Activated CD8-positive, alpha-beta memory T cell treated with anti-CD3 and anti-CD28 coated beads, Interleukin-2, amount 10 ng/mL, durations not matched to agents 7 days and 5 days (primary cell): Measurements from ENCODE around the gene OR12D1. TPM values are rescaled to one million over a fixed set of nuclear protein-coding genes. Genes with fewer than 3 reads are reported as not detected.
"Not testable (repeated sequence)": the region's sequence is repeated elsewhere in the genome, so short reads cannot be mapped to it uniquely, and the experiment has no call there.

ENCODE experiments used
- ATAC-seq: fragments of 150-1000 bp; cut with Tn5 transposase; one replicate; pipeline ENCODE4 v1.10.0; 2021; ENCODE audit warnings: moderate library complexity
- CTCF ChIA-PET: fragments of 350-600 bp; sonication (Branson Sonifier 250); formaldehyde crosslinking; loops from one replicate; lab custom pipeline; 2021; ENCODE audit warnings: antibody characterized with exemption; lab: Charles Lee
- DNase-seq: peaks from one replicate; pipeline ENCODE4 v3.0.0-alpha.2; 2020
- H3K27ac Mint-ChIP-seq: one replicate; pipeline ENCODE4 v1.8.0; 2021; ENCODE audit warnings: mild to moderate bottlenecking, mixed read lengths
- H3K27me3 Mint-ChIP-seq: one replicate; pipeline ENCODE4 v1.8.0; 2021; ENCODE audit warnings: mixed read lengths
- H3K36me3 Mint-ChIP-seq: one replicate; pipeline ENCODE4 v1.8.0; 2021; ENCODE audit warnings: mild to moderate bottlenecking, mixed read lengths
- H3K4me1 Mint-ChIP-seq: one replicate; pipeline ENCODE4 v1.8.0; 2021; ENCODE audit warnings: mixed read lengths
- H3K4me3 Mint-ChIP-seq: one replicate; pipeline ENCODE4 v1.8.0; 2021; ENCODE audit warnings: mild to moderate bottlenecking, moderate library complexity, mixed read lengths
- H3K9me3 Mint-ChIP-seq: one replicate; pipeline ENCODE4 v1.8.0; 2022; ENCODE audit warnings: low read depth, mixed read lengths
- total RNA-seq, 2 experiments: library from RNA; stranded (reverse); gene quantifications; one replicate each; pipeline ENCODE4 v1.2.3, GENCODE V29; 2021

The OR12D1 gene
- total RNA-seq, 2 experiments from 2014 or later, result not detected

DNA sequence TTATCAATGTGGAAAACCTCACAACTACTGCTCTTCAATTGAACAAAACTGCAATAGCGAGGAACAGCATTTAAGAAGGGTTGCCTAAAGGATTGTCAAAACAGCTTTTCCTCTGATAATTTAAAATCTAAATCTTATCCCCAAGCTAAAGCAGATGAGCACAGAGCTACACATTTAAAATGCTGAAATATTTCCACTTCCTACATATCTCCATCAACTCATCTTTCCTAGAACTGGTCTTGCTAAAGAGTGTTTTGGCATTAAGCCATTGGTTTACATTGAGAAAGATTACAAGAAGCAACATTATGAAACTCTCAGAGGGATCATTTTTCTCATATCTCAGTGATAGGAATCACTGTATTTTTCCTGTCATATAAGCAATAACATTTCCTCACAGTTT, 28.0 kb downstream of the OR12D1 start:
- ATAC-seq (no peak), DNase-seq (no peak)
- H3K4me1 Mint-ChIP-seq, result no peaks in the 10 kb centered on the region
- H3K9me3 Mint-ChIP-seq, result no peaks in the 10 kb centered on the region
- H3K36me3 Mint-ChIP-seq, result no peaks in the 10 kb centered on the region
- H3K27ac Mint-ChIP-seq, result no peak overlapping the region
- H3K4me3 Mint-ChIP-seq, result no peak overlapping the region
- peaks cover 39% of the 10 kb centered on the region for H3K27me3 Mint-ChIP-seq
- CTCF ChIA-PET, result no interaction called here

DNA sequence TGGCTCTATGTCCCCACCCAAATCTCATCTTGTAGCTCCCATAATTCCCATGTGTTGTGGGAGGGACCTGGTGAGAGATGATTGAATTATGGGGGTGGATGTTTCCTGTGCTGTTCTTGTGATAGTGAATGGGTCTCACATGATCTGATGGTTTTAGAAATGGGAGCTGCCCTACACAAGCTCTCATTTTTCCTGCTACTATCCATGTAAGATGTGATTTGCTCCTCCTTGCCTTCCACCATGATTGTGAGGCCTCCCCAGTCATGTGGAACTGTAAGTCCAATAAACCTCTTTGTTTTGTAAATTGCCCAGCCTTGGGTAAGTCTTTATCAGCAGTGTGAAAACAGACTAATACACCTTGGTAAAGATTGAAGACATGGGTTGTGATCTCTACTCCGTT, 29.3 kb downstream of the OR12D1 start:
- H3K27me3 Mint-ChIP-seq, result peaks cover 34% of the 10 kb centered on the region
- H3K36me3 Mint-ChIP-seq, DNase-seq, ATAC-seq, H3K9me3 Mint-ChIP-seq, H3K4me1 Mint-ChIP-seq, H3K4me3 Mint-ChIP-seq, H3K27ac Mint-ChIP-seq, CTCF ChIA-PET: not testable (repeated sequence)

DNA sequence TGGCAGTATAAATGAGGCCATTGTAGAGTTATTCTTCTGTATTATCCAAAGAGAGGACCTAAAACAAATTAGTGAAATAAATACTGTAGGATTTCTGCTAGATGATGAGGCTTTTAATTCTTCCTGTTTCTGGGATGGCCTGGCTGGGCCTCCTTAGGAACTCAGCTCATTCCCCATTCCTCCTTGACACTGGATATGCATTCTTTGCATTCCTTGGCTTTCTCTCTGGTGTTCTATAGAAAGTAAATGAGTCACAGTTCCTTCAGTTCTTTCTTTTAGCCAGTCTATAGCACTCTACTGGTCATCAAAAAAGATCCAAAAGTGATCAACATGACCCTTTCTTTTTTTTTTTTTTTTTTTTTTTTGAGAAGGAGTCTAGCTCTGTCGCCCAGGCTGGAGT, 32.9 kb downstream of the OR12D1 start:
- CTCF ChIA-PET, result no interaction called here
- Mint-ChIP-seq H3K27me3 (peaks cover 25% of the 10 kb centered on the region), H3K4me3 (no peak overlapping the region), H3K9me3 (no peaks in the 10 kb centered on the region), H3K27ac (no peak overlapping the region), H3K4me1 (no peaks in the 10 kb centered on the region), H3K36me3 (no peaks in the 10 kb centered on the region)
- DNase-seq (no peak), ATAC-seq (no peak)

DNA sequence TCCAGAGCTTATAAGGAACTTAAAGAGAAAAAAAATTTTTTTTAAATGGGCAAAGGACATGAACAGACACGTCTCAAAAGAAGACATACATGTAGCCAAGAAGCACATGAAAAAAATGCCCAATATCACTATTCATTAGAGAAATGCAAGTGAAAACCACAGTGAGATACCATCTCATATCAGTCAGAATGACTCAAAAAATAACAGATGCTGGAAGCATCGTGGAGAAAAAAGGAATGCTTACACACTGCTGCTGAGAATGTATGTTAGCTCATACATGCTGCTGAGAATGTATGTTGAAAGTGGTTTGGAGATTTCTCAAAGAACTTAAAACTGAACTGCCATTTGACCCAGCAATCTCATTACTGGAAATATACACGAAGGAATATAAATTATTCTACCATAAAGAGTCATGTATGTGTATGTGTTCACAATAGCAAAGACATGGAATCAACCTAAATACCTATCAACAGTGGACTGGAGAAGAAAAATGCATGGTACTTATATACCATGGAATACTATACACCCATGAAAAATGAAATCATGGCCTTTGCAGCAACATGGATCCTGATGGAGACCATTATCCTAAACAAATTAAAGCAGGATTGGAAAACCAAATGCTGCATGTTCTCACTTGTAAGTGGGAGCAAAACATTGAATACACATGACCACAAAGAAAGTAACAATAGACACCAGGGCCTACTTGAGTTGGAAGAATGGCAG, 36.9 kb downstream of the OR12D1 start:
- Mint-ChIP-seq H3K27me3 (peaks cover 15% of the 10 kb centered on the region), H3K4me1 (no peaks in the 10 kb centered on the region), H3K4me3 (no peak overlapping the region), H3K27ac (no peak overlapping the region), H3K36me3 (no peaks in the 10 kb centered on the region), H3K9me3 (no peaks in the 10 kb centered on the region)
- DNase-seq (no peak), ATAC-seq (no peak)
- CTCF ChIA-PET, result no interaction called here

DNA sequence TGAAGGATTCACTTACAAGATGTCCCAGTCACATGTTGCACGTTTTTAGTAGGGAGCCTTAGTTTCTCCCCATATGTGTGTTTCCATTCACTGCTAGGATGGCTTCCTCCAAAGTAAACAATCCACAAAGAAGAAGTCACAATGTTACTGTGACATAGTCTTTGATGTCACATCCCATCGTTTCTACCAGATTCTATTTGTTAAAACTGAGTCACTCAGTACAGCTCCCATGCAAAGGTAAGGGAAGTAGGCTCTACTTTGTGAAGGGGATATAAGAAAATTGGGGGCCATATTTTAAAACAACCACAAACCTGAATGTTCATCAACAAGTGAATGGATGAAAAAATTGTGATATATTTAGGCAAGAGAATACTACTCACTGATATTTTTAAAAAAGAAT, 42.2 kb downstream of the OR12D1 start, which contains the start of the genes OR11A1 and OR2H1:
TSS of gene OR11A1 (minus strand) at position 101 of the 400 bp plus-strand sequence. CDS start 29,430 bp downstream, outside the sequence.
TSS of gene OR2H1 (plus strand) at position 185 of the 400 bp plus-strand sequence. CDS start 4,615 bp downstream, outside the sequence.
- CTCF ChIA-PET, result no interaction called here
- ATAC-seq, result no peak
- H3K36me3 Mint-ChIP-seq, result no peaks in the 10 kb centered on the region

DNA sequence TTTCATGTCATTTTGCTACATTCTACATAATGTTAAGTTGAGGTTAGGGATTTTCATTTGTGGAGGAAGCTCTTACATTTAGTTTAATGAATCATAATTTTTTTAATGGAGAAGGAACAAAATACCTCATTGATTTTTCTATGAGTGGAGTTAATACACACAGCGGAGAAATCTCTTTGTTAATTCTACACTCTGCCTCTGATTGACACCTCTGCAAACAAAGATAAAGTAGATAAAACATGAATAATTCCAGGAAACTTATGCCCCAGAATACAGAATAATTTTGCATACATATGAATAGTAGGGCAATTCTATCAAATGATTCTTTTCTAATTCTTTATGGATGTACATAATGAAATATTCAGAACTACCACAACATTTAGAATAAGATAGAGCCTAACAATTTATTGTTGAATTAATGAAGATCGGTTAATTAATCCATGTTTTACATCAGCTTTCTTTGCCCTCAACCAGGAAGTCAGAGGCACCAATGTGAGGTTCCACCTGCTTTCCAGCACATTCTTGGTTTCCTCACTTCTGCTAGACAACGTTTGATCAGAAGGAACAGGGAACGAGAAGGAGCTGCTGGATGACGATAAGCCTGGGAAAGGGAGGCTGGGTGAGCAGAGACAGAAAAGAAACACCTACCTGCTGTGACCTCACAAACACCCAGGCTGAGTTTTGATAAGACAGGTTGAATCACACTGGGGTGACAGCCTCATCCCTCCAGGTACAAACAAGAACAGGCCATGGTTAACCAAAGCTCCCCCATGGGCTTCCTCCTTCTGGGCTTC, 46.5 kb downstream of the OR12D1 start:
- CTCF ChIA-PET, result no interaction called here
- no peak for ATAC-seq
- H3K27ac Mint-ChIP-seq, result no peak overlapping the region
- H3K4me1 Mint-ChIP-seq, result peaks cover 2% of the 10 kb centered on the region
- no peak for DNase-seq
- H3K9me3 Mint-ChIP-seq, result no peaks in the 10 kb centered on the region
- no peaks in the 10 kb centered on the region for H3K36me3 Mint-ChIP-seq
- no peak overlapping the region for H3K4me3 Mint-ChIP-seq
- peaks cover 36% of the 10 kb centered on the region for H3K27me3 Mint-ChIP-seq

More for the DNA sequence above, 42.2 kb downstream of the OR12D1 start, which contains the start of the genes OR11A1 and OR2H1:
- Mint-ChIP-seq H3K27ac (no peak within 1 kb of the TSS), H3K4me3 (no peak within 1 kb of the TSS), H3K9me3 (no peaks in the 10 kb centered on the region), H3K4me1 (peaks cover 2% of the 10 kb centered on the region), H3K27me3 (peaks cover 27% of the 10 kb centered on the region)
- DNase-seq, result no peak

DNA sequence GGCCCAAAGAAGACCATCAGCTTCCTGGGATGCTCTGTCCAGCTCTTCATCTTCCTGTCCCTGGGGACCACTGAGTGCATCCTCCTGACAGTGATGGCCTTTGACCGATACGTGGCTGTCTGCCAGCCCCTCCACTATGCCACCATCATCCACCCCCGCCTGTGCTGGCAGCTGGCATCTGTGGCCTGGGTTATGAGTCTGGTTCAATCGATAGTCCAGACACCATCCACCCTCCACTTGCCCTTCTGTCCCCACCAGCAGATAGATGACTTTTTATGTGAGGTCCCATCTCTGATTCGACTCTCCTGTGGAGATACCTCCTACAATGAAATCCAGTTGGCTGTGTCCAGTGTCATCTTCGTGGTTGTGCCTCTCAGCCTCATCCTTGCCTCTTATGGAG, 47.3 kb downstream of the OR12D1 start:
- Mint-ChIP-seq H3K27ac (no peak overlapping the region), H3K27me3 (peaks cover 36% of the 10 kb centered on the region), H3K4me1 (peaks cover 2% of the 10 kb centered on the region), H3K4me3 (no peak overlapping the region), H3K9me3 (no peaks in the 10 kb centered on the region), H3K36me3 (no peaks in the 10 kb centered on the region)
- DNase-seq (no peak), ATAC-seq (no peak)
- CTCF ChIA-PET, result no interaction called here

DNA sequence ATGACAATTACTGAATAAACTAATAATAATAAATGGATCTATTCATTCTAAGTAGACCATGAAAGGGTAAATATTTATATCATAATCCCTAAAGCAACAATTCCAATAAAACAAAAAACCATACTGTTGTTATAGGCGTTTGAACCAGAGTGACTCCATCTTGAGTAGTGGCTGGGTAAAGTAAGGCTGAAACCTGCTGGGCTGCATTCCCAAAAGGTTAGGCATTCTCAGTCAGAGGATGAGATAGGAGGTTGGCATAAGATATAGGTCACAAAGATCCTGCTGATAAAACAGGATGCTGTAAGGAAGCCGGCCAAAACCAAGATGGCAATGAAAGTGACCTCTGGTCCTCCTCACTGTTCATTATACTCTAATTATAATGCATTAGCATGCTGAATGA, 50.6 kb downstream of the OR12D1 start:
- Mint-ChIP-seq H3K4me3 (no peak overlapping the region), H3K27ac (no peak overlapping the region)
- ATAC-seq, result no peak

DNA sequence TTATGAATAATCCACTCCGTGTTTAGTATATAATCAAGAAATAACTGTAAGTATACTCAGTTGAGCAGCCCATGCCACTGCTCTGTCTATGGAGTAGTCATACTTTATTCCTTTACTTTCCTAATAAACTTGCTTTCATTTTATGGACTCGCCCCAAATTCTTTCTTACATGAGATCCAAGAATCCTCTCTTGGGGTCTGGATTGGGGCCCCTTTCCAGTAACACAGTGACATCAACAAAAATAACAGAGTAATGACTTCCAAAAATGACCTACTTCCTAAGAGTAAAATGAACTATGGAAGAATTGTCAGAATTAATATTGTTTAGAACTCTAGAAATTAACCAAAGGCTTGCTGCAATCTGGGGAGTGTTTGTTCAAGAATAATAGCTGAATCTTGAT, 51.1 kb downstream of the OR12D1 start:
- Mint-ChIP-seq H3K4me1 (peaks cover 2% of the 10 kb centered on the region), H3K27ac (no peak overlapping the region), H3K4me3 (no peak overlapping the region), H3K27me3 (peaks cover 34% of the 10 kb centered on the region), H3K36me3 (no peaks in the 10 kb centered on the region), H3K9me3 (no peaks in the 10 kb centered on the region)
- CTCF ChIA-PET, result no interaction called here
- ATAC-seq (no peak), DNase-seq (no peak)

More for the DNA sequence above, 50.6 kb downstream of the OR12D1 start:
- no peaks in the 10 kb centered on the region for H3K36me3 Mint-ChIP-seq
- H3K4me1 Mint-ChIP-seq, result peaks cover 2% of the 10 kb centered on the region
- no peaks in the 10 kb centered on the region for H3K9me3 Mint-ChIP-seq
- DNase-seq, result no peak
- CTCF ChIA-PET, result no interaction called here
- H3K27me3 Mint-ChIP-seq, result peaks cover 34% of the 10 kb centered on the region

DNA sequence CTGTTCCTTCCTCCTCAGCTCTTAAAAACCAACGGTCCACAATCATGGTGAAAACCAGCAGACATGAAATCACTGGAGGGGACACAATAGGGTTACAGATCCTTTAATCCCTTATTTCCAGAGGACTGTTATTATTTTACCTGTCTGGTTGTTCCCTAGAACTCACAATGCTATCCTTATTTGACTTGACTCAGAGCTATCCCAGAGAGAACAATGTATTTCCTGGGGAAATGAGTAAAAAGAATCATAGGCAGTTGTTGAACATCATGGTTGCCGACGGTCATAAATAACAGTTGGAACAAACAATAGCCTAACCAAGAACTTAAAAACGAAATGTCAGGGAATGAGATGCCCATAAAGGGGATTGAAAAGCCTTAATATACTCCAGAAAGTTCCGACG, 51.5 kb downstream of the OR12D1 start:
- Mint-ChIP-seq H3K4me1 (peaks cover 2% of the 10 kb centered on the region), H3K27me3 (peaks cover 36% of the 10 kb centered on the region), H3K4me3 (no peak overlapping the region), H3K36me3 (no peaks in the 10 kb centered on the region), H3K9me3 (no peaks in the 10 kb centered on the region), H3K27ac (no peak overlapping the region)
- no peak for DNase-seq
- CTCF ChIA-PET, result no interaction called here
- no peak for ATAC-seq

Other genes with a start within 250 kb of the OR12D1 start
- gene OR2J2, start 244.0 kb upstream of the OR12D1 start, total RNA-seq, result not detected
- not detected for gene OR14J1, start 113.2 kb upstream of the OR12D1 start, total RNA-seq
- gene OR5V1, start 46.1 kb upstream of the OR12D1 start, total RNA-seq, result not detected
- gene OR12D3, start 39.6 kb upstream of the OR12D1 start, total RNA-seq, result not detected
- gene OR12D2, start 19.3 kb upstream of the OR12D1 start, total RNA-seq, result not detected
- not detected for gene OR10C1, start 24.4 kb downstream of the OR12D1 start, total RNA-seq
- gene OR11A1, start 42.1 kb downstream of the OR12D1 start, total RNA-seq, result not detected
- not detected for gene OR2H1, start 42.2 kb downstream of the OR12D1 start, total RNA-seq
- not detected for gene MAS1L, start 73.0 kb downstream of the OR12D1 start, total RNA-seq
- gene UBD, start 144.8 kb downstream of the OR12D1 start, total RNA-seq, result 1 to 10 TPM in 1 of 2 experiments, not detected in 1; 1.6 TPM
- gene OR2H2, start 170.2 kb downstream of the OR12D1 start, total RNA-seq, result not detected
- gene GABBR1, start 218.3 kb downstream of the OR12D1 start, total RNA-seq, result 1 to 10 TPM; 6.0 to 8.1 TPM
- not detected for gene MOG, start 242.2 kb downstream of the OR12D1 start, total RNA-seq